ENCODE measurements around the gene DYSF.

Gene DYSF

DNA sequence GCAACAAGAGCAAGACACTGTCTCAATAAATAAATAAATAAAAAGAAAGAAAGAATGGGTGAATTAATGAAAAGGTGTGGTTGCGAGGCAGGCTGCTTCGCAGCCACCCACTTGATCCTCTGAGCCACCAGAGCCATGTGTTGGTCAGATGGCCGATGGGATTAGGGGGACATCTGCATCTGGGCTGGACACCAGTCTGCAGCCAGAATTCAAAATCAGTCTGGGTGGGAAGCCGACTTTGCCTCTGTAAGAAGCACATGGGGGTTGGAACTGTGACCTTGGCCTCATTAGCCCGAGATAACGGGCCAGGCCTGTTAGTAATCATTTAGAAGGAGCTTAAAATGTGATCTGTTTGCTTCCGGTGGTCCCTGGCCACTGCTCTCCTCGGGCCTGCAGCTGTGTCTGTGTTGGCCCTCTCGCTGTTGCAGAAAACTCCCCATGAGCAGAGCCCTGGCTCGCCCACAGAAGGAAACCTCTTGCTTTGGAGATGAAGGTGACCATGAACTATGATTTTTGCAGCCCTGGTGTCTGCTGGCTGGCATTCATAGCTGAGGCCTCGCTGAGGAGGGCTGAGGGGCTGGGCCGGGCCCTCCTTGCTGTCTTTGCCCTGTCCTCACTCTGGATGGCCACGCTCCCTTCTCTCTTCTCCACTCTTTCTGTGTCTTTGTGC, 94.4 kb downstream of the DYSF start:
- H3K4me1 ChIP-seq (ENCODE audit: insufficient read depth, low read length, poor library complexity, severe bottlenecking), result no peaks in the 10 kb centered on the region
- H3F3A ChIP-seq (ENCODE audit: low read depth), result no peaks in the 10 kb centered on the region
- H3K36me3 ChIP-seq (ENCODE audit: insufficient read depth, low read length), result no peaks in the 10 kb centered on the region

GRCh38 chr2:71548646-71549425, 95.5 kb downstream of the DYSF start:
- Histone ChIP-seq H3K79me2 (ENCODE audit: insufficient read depth, low read length) (no peaks in the 10 kb centered on the region), H3K27me3 (ENCODE audit: insufficient read depth, low read length, poor library complexity, severe bottlenecking) (no peaks in the 10 kb centered on the region), H3K4me3 (ENCODE audit: low read length, poor library complexity, severe bottlenecking) (no peak overlapping the region), H3K9me3 (ENCODE audit: insufficient read depth, low read depth, low read length) (no peaks in the 10 kb centered on the region), H2AFZ (ENCODE audit: low read length) (no peak overlapping the region), H3F3A (ENCODE audit: low read depth) (no peaks in the 10 kb centered on the region), H3K4me2 (ENCODE audit: low read depth, low read length, poor library complexity, severe bottlenecking) (no peak overlapping the region), H3K4me1 (ENCODE audit: insufficient read depth, low read length, poor library complexity, severe bottlenecking) (no peaks in the 10 kb centered on the region), H3K9me2 (replicated peaks; ENCODE audit: low read depth, low read length) (no peaks in the 10 kb centered on the region), H3K36me3 (ENCODE audit: insufficient read depth, low read length) (no peaks in the 10 kb centered on the region), H4K20me1 (ENCODE audit: insufficient read depth, low read length, poor library complexity, severe bottlenecking) (no peaks in the 10 kb centered on the region), H3K9ac (ENCODE audit: low read depth, low read length, poor library complexity, severe bottlenecking) (no peak overlapping the region)
- TF ChIP-seq CTCF (conservative IDR thresholded peaks at IDR 0.05; ENCODE audit: low read length) (peak; percentile 72), EZH2phosphoT487 (IDR thresholded peaks at IDR 0.05; ENCODE audit: borderline replicate concordance) (no peak)

More for the DNA sequence above, 94.4 kb downstream of the DYSF start:
- Histone ChIP-seq H3K9ac (ENCODE audit: low read depth, low read length, poor library complexity, severe bottlenecking) (no peak overlapping the region), H3K9me3 (ENCODE audit: insufficient read depth, low read depth, low read length) (no peaks in the 10 kb centered on the region), H3K27me3 (ENCODE audit: insufficient read depth, low read length, poor library complexity, severe bottlenecking) (no peaks in the 10 kb centered on the region), H4K20me1 (ENCODE audit: insufficient read depth, low read length, poor library complexity, severe bottlenecking) (no peaks in the 10 kb centered on the region), H2AFZ (ENCODE audit: low read length) (no peak overlapping the region), H3K4me2 (ENCODE audit: low read depth, low read length, poor library complexity, severe bottlenecking) (no peak overlapping the region), H3K9me2 (replicated peaks; ENCODE audit: low read depth, low read length) (no peaks in the 10 kb centered on the region), H3K4me3 (ENCODE audit: low read length, poor library complexity, severe bottlenecking) (no peak overlapping the region), H3K79me2 (ENCODE audit: insufficient read depth, low read length) (no peaks in the 10 kb centered on the region)
- TF ChIP-seq EZH2phosphoT487 (IDR thresholded peaks at IDR 0.05; ENCODE audit: borderline replicate concordance) (no peak), CTCF (conservative IDR thresholded peaks at IDR 0.05; ENCODE audit: low read length) (no peak)

- Histone ChIP-seq H3K4me2 (ENCODE audit: low read depth, low read length, poor library complexity, severe bottlenecking) (no peak overlapping the region), H3K79me2 (ENCODE audit: insufficient read depth, low read length) (no peaks in the 10 kb centered on the region), H3K27me3 (ENCODE audit: insufficient read depth, low read length, poor library complexity, severe bottlenecking) (no peaks in the 10 kb centered on the region), H2AFZ (ENCODE audit: low read length) (no peak overlapping the region), H3F3A (ENCODE audit: low read depth) (no peaks in the 10 kb centered on the region), H4K20me1 (ENCODE audit: insufficient read depth, low read length, poor library complexity, severe bottlenecking) (no peaks in the 10 kb centered on the region), H3K4me3 (ENCODE audit: low read length, poor library complexity, severe bottlenecking) (no peak overlapping the region), H3K9ac (ENCODE audit: low read depth, low read length, poor library complexity, severe bottlenecking) (no peak overlapping the region), H3K9me3 (ENCODE audit: insufficient read depth, low read depth, low read length) (no peaks in the 10 kb centered on the region), H3K9me2 (replicated peaks; ENCODE audit: low read depth, low read length) (no peaks in the 10 kb centered on the region), H3K4me1 (ENCODE audit: insufficient read depth, low read length, poor library complexity, severe bottlenecking) (no peaks in the 10 kb centered on the region), H3K36me3 (ENCODE audit: insufficient read depth, low read length) (no peaks in the 10 kb centered on the region)
- no peak for TF ChIP-seq EZH2phosphoT487 (IDR thresholded peaks at IDR 0.05; ENCODE audit: borderline replicate concordance)
- TF ChIP-seq CTCF (conservative IDR thresholded peaks at IDR 0.05; ENCODE audit: low read length), result no peak
Measured at GRCh38 chr2:71550801-71551630, 97.7 kb downstream of the DYSF start.
